Cardiac muscle cell (in vitro differentiated cells and primary cell): ENCODE results near the gene MPPED2. TPM values are rescaled to one million over a fixed set of nuclear protein-coding genes. Genes with fewer than 3 reads are reported as not detected.

Source experiments
- DNase-seq, 2 donors: peaks; one replicate each; pipeline versions ENCODE4 v3.0.0 to v3.0.0-alpha.2; 2010 to 2017; ENCODE audit warnings: low read depth in 1 of 2, low spot score in 1 of 2
- H3K27ac ChIP-seq: fragments of 200-600 bp; sonication (generic); 2 replicates; pipeline ENCODE4 v1.5.1; 2016
- H3K27me3 ChIP-seq: fragments of 200-600 bp; sonication (generic); 2 replicates; pipeline ENCODE4 v1.6.0; 2016; ENCODE audit warnings: control low read depth
- H3K36me3 ChIP-seq: fragments of 200-600 bp; sonication (generic); 2 replicates; pipeline ENCODE4 v1.5.1; 2016; ENCODE audit warnings: control low read depth
- H3K4me1 ChIP-seq: fragments of 200-600 bp; sonication (generic); 2 replicates; pipeline ENCODE4 v1.8.1; 2017; ENCODE audit warnings: low read depth, mild to moderate bottlenecking, mixed run types
- H3K4me3 ChIP-seq: fragments of 200-600 bp; sonication (generic); 2 replicates; pipeline ENCODE4 v1.5.1; 2016; ENCODE audit warnings: mild to moderate bottlenecking
- H3K9me3 ChIP-seq: fragments of 200-600 bp; sonication (generic); 2 replicates; pipeline ENCODE4 v1.5.1; 2017; ENCODE audit warnings: low read depth, mild to moderate bottlenecking, control low read depth
- CTCF ChIP-seq: IDR thresholded peaks from 2 replicates; pipeline ENCODE4 v1.5.1; 2012; ENCODE audit warnings: low read depth, mild to moderate bottlenecking, low read length
- polyA plus RNA-seq: library from polyadenylated mRNA; unstranded; fragments of >200 nt; fragmentation: Nextera tagmentation; extraction: Ambion mirVana; gene quantifications from 2 replicates; pipeline ENCODE4 v1.2.1, GENCODE V29; 2016
- total RNA-seq: library from RNA; depleted of rRNA; stranded (reverse); fragments of >200 nt; gene quantifications from 2 replicates; pipeline ENCODE4 v1.2.3, GENCODE V29; 2016

Gene MPPED2
- total and polyA plus RNA-seq, 2 experiments from 2014 or later: 32.5 to 54.4 TPM

- Histone ChIP-seq H3K27ac (peak overlapping the region; percentile 79), H3K36me3 (no peaks in the 10 kb centered on the region), H3K9me3 (no peaks in the 10 kb centered on the region), H3K4me3 (no peak overlapping the region), H3K27me3 (no peaks in the 10 kb centered on the region), H3K4me1 (peaks cover 9% of the 10 kb centered on the region)
- no peak for DNase-seq
- no peak for TF ChIP-seq CTCF
Measured at GRCh38 chr11:30393012-30393411, 193.1 kb downstream of the MPPED2 start.

GRCh38 chr11:30392221-30392784, 193.8 kb downstream of the MPPED2 start:
- Histone ChIP-seq H3K27me3 (no peaks in the 10 kb centered on the region), H3K27ac (peak overlapping the region; percentile 79), H3K36me3 (no peaks in the 10 kb centered on the region), H3K4me3 (no peak overlapping the region), H3K4me1 (peaks cover 13% of the 10 kb centered on the region), H3K9me3 (no peaks in the 10 kb centered on the region)
- TF ChIP-seq CTCF: no peak
- peak; percentile 37 to 57 for DNase-seq

GRCh38 chr11:30388957-30389356, 197.2 kb downstream of the MPPED2 start:
- Histone ChIP-seq H3K27ac (no peak overlapping the region), H3K4me3 (no peak overlapping the region), H3K27me3 (no peaks in the 10 kb centered on the region), H3K4me1 (peaks cover 18% of the 10 kb centered on the region), H3K9me3 (no peaks in the 10 kb centered on the region), H3K36me3 (no peaks in the 10 kb centered on the region)
- no peak for DNase-seq
- TF ChIP-seq CTCF: no peak

GRCh38 chr11:30387891-30388861, 198.0 kb downstream of the MPPED2 start:
- Histone ChIP-seq H3K27ac (no peak overlapping the region), H3K9me3 (no peaks in the 10 kb centered on the region), H3K4me1 (peaks cover 18% of the 10 kb centered on the region), H3K4me3 (no peak overlapping the region), H3K36me3 (no peaks in the 10 kb centered on the region), H3K27me3 (no peaks in the 10 kb centered on the region)
- DNase-seq: no peak
- no peak for TF ChIP-seq CTCF

GRCh38 chr11:30381879-30382278, 204.3 kb downstream of the MPPED2 start:
- Histone ChIP-seq H3K27me3 (no peaks in the 10 kb centered on the region), H3K36me3 (no peaks in the 10 kb centered on the region), H3K27ac (peak overlapping the region; percentile 11), H3K4me3 (no peak overlapping the region), H3K4me1 (peaks cover 21% of the 10 kb centered on the region), H3K9me3 (no peaks in the 10 kb centered on the region)
- no peak for DNase-seq
- TF ChIP-seq CTCF: no peak
